Choroid plexus epithelial cell (primary cell): ENCODE measurements around the gene FSHR.

Experiments
- DNase-seq: peaks from one replicate; pipeline ENCODE4 v3.0.0-alpha.2; 2010; ENCODE audit warnings: low read depth
- H3K4me3 ChIP-seq: 2 replicates; pipeline ENCODE4 v1.5.1; 2011; ENCODE audit warnings: low read depth, mild to moderate bottlenecking, control low read depth, low read length, moderate library complexity
- TF ChIP-seq, protein P1 (sequence below): conservative IDR thresholded peaks from 2 replicates; pipeline ENCODE4 v1.5.1; 2011; ENCODE audit warnings: low read depth, mild to moderate bottlenecking, control low read depth, inconsistent platforms, low read length, moderate library complexity

The FSHR gene

GRCh38 chr2:49028101-49028500, 126.2 kb downstream of the FSHR start:
- H3K4me3 ChIP-seq = no peak overlapping the region
- TF ChIP-seq, protein P1, sequence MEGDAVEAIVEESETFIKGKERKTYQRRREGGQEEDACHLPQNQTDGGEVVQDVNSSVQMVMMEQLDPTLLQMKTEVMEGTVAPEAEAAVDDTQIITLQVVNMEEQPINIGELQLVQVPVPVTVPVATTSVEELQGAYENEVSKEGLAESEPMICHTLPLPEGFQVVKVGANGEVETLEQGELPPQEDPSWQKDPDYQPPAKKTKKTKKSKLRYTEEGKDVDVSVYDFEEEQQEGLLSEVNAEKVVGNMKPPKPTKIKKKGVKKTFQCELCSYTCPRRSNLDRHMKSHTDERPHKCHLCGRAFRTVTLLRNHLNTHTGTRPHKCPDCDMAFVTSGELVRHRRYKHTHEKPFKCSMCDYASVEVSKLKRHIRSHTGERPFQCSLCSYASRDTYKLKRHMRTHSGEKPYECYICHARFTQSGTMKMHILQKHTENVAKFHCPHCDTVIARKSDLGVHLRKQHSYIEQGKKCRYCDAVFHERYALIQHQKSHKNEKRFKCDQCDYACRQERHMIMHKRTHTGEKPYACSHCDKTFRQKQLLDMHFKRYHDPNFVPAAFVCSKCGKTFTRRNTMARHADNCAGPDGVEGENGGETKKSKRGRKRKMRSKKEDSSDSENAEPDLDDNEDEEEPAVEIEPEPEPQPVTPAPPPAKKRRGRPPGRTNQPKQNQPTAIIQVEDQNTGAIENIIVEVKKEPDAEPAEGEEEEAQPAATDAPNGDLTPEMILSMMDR = no peak
- no peak for DNase-seq

DNA sequence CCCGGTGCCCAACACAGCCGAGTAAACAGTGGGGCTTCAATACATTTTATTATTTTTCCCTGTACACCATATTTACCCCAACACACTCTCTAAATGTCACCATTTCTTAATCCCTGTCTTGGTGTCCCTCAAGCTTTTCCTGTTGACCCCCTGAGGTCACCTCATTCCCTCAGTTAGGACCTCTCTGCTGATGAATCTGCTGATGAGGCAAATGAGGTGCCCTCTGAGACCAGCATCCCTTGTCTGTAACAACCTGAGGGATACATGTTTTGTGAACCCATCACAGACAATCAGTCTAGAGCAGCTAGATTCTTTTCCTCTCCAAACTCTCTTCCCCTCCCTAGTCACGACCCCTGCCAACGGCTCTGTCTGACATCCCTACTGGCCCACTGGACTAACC, 127.6 kb downstream of the FSHR start:
- no peak overlapping the region for H3K4me3 ChIP-seq
- TF ChIP-seq, protein P1 = no peak
- no peak for DNase-seq

DNA sequence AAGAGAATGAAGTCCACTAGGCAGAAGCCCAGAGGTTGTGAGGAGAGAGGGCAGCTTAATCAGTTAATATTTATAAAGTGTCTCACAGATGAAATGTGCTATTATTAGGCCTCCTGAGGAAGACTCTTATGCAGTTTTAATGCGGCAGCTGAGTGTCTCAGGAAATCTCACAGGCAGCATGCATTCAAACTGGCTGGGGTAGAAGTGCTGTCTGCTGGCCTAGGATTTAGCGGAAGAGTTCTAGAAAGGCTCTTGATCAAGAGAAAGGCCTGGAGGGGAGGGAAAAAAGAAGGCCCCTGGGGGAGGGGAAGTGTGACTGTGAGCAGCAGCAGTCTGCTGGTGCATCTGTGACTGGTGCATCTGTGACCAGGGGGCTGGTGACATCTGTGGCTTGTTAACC, 133.0 kb downstream of the FSHR start:
- DNase-seq = no peak
- H3K4me3 ChIP-seq = no peak overlapping the region
- TF ChIP-seq, protein P1 = no peak

- no peak overlapping the region for H3K4me3 ChIP-seq
- no peak for DNase-seq
- TF ChIP-seq, protein P1 = no peak
These were observed 149.1 kb downstream of the FSHR start for GRCh38 chr2:49005261-49005660.

DNA sequence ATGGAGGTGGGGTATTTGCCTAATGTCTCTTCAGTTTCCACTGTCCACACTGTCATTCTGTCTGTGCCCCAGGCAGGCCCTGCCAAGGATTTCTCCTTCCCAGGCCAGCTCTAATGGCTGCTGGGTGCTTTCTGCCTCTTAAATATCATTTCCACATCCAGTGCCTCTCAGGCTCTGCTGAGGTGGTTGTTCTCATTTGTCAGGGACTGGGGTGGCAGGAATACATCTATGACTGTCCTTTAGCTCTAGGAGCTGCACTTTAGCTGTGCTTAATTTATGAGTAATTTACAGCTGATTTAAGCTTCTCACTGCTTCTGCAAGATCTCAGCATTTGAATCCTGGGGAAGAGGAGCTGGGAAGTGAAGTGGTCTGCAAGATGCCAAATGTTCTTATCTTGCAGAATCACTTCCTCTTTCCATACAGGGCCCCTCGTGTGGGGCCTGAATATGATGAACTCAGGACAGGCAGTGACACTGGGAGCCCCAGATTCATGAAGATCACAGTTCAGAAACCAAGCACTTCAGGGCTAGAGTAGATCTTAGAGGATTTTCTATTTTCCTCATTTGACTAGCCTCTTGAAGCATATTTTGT, 150.2 kb downstream of the FSHR start:
- no peak overlapping the region for H3K4me3 ChIP-seq
- TF ChIP-seq, protein P1 = no peak
- no peak for DNase-seq

DNA sequence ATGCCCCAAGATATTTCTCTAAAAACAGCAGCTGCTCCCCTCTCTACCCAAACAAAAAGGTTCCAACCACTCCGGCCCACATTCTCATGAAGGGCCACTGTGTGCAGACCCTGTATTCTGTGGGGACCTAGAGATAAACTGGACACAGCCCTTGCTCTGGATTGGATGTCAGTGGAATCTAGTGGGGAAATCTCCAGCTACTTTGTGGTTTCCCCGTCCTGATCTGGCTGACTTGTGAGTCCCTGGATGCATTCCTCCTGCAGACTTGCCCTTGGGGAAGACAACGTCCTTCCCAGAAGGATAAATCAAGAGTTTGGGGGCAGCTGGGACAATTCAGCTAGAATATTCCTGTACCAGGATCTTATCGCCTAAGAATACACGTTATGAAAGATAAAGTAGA, 151.1 kb downstream of the FSHR start:
- H3K4me3 ChIP-seq = no peak overlapping the region
- no peak for DNase-seq
- TF ChIP-seq, protein P1 = no peak

GRCh38 chr2:49002750-49003149, 151.6 kb downstream of the FSHR start:
- TF ChIP-seq, protein P1 = no peak

More at GRCh38 chr2:49002750-49003149, 151.6 kb downstream of the FSHR start:
- peak; percentile 4 for DNase-seq
- H3K4me3 ChIP-seq = no peak overlapping the region
